HG03558 (cell line): ENCODE results near the gene DYSF.

ENCODE experiments used
- ATAC-seq: cut with Tn5 transposase; IDR thresholded peaks from one replicate; pipeline ENCODE4 v1.9.1; 2021; ENCODE audit warnings: moderate number of reproducible peaks; ENCODE audit not compliant: unreplicated experiment; ENCODE audit errors: extremely low read depth

DYSF gene

GRCh38 chr2:71496156-71496770 is 42.9 kb downstream of the DYSF start:
- no peak for ATAC-seq

- no peak for ATAC-seq
Measured at GRCh38 chr2:71498261-71498701, 44.9 kb downstream of the DYSF start.

GRCh38 chr2:71499691-71500090 is 46.3 kb downstream of the DYSF start:
- ATAC-seq = no peak

- ATAC-seq = no peak
Measured at GRCh38 chr2:71500426-71501079, 47.2 kb downstream of the DYSF start.

- ATAC-seq = no peak
Measured at GRCh38 chr2:71502941-71503738, 49.8 kb downstream of the DYSF start.

GRCh38 chr2:71503837-71504236 is 50.5 kb downstream of the DYSF start:
- no peak for ATAC-seq

- ATAC-seq = no peak
Measured at GRCh38 chr2:71504611-71505010, 51.2 kb downstream of the DYSF start.

- no peak for ATAC-seq
Measured at GRCh38 chr2:71505086-71505769, 51.9 kb downstream of the DYSF start.

- ATAC-seq = no peak
Measured at GRCh38 chr2:71505770-71506140, 52.4 kb downstream of the DYSF start.

GRCh38 chr2:71506222-71507153 is 53.1 kb downstream of the DYSF start:
- no peak for ATAC-seq

GRCh38 chr2:71507476-71507875 is 54.1 kb downstream of the DYSF start:
- ATAC-seq = no peak

- ATAC-seq = no peak
Measured at GRCh38 chr2:71510196-71510807, 56.9 kb downstream of the DYSF start.

GRCh38 chr2:71510938-71511337 is 57.6 kb downstream of the DYSF start:
- ATAC-seq = no peak

- no peak for ATAC-seq
Measured at GRCh38 chr2:71511776-71512175, 58.4 kb downstream of the DYSF start.

GRCh38 chr2:71512386-71512785 is 59.0 kb downstream of the DYSF start:
- no peak for ATAC-seq

GRCh38 chr2:71513096-71513495 is 59.7 kb downstream of the DYSF start:
- ATAC-seq = no peak

GRCh38 chr2:71513721-71514120 is 60.4 kb downstream of the DYSF start:
- no peak for ATAC-seq

- no peak for ATAC-seq
Measured at GRCh38 chr2:71516253-71516888, 63.0 kb downstream of the DYSF start.

- no peak for ATAC-seq
Measured at GRCh38 chr2:71517851-71518250, 64.5 kb downstream of the DYSF start.
